NCI-H2196 (cell line): ENCODE results near the gene CHP1.
"Not testable (repeated sequence)": the region's sequence is repeated elsewhere in the genome, so short reads cannot be mapped to it uniquely, and the experiment has no call there.

Experiments used
- DNase-seq: peaks from one replicate; lab custom pipeline; 2025; ENCODE audit not compliant: unreplicated experiment; lab: John Stamatoyannopoulos, UW

The CHP1 gene

DNA sequence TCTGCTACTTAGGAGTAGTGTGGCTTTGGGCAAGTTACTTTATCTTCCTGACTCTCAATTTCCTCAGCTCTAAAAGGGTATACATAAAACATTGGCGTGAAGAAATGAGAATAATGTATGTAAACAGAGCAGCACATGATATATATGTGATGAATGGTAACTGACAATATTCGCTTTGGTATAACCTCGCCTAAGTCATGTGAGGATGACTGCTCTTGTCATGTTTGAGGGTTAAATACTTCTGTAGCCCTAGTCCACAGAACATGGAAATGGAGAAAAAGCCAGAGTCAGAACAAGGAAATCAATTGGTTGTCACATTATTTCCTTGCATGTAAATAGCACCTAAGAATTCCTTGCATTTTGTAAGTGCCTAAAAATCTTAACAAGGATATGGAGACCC lies 25.0 kb downstream of the CHP1 start:
- DNase-seq, result no peak

DNA sequence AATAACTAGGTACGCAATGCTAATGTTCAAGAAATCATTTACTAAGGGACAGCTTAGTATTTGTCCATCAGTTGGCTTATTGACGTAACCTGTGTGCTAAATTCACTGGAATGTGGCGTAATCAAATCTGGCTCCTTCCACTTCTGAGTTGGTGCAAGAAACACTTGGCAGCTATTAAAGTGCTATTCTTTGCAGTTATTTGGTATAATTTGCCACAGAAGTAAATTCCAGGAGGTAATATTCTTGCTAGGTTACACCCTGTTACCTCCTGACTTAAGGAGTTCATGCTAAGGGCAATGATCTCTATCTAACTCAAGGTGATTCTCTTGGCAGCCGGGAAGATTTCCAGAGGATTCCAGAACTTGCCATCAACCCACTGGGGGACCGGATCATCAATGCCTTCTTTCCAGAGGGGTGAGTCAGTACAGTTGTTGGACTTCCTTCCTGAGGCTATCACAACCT lies 25.5 kb downstream of the CHP1 start:
- no peak for DNase-seq

DNA sequence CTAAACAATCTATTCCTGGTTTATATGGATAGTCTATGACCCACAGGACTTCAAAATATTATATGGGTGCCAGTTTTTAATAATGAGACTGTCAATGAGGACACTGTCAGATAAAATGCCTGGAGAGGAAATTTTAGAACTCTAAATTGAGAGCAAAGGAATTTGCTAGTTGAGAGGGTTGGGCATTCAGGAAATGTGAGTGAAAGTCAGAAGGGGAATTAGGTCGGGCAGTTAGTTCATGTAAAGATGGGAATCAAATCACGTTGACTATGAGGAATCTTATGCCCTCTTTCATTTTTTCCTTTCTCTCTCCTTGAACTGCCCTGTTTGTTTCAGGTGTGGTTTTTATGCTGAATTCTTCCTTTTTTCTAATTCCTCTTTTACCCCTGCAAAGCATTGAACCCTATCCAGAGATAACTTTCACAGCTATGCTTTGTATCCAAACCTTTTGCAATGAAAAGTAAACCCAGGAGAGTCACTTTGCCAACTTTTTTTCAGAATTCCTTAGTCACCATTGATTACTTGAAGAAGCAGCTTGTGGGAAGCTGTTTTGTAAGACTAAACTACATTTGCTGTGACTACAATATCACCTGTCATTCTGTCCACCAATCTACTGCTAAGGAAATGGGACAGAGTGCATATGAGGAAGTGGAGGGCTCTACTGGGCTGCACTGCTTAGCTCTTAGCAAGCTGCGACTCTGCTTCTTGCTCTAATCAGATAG lies 27.8 kb downstream of the CHP1 start:
- no peak for DNase-seq

DNA sequence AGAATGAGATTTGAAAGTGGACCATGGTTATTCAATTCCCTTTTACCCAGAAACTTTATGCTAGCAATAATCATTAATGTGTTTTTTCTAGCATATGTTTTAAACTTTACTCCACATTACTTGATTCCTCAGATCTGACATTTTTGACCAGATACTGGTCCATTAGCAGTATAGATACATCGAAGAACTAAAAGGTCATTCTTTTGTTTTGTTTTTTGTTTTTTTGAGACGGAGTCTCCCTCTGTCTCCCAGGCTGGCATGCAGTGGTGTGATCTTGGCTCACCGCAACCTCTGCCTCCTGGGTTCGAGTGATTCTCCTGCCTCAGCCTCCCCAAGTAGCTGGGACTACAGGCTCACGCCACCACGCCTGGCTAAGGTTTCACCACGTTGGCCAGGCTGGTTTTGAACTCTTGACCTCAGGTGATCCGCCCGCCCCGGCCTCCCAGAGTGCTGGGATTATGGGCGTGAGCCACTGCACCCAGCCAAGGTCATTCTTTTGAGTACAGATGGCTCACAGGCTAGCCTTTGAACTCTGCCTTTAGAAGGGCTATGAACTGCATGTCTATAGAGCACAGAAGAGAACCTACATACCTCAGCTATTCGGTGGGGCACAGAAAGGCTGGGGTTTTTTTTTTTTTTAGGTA lies 28.6 kb downstream of the CHP1 start:
- DNase-seq, result no peak

DNA sequence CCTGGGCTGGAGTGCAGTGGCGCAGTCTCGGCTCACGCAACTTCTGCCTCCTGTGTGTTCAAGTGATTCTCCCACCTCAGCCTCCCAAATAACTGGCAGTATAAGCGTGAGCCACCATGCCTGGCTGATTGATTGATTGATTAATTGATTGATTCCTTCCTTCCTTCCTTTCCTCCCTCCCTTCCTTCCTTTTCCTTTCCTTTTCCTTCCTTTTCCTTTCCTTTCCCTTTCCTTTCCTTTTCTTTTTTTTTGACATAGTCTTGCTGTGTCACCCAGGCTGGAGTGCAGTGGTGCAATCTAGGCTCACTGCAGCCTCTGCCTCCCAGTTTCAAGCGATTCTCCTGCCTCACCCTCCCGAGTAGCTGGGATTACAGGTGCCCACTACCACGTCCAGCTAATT lies 29.9 kb downstream of the CHP1 start:
- DNase-seq, result not testable (repeated sequence)

DNA sequence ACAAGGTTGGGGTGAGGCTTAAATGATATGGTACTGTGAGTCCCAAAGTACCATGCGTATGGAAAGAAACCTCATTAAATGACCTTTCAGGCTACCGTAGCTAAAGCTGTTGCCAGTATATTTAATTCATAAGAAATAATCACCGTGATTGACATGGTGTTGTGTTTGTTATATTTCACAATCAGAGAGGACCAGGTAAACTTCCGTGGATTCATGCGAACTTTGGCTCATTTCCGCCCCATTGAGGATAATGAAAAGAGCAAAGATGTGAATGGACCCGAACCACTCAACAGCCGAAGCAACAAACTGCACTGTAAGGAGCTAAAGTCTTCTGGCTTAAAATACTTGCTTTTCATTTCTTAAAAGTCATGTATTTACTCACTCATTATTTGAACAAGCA lies 31.5 kb downstream of the CHP1 start:
- no peak for DNase-seq

DNA sequence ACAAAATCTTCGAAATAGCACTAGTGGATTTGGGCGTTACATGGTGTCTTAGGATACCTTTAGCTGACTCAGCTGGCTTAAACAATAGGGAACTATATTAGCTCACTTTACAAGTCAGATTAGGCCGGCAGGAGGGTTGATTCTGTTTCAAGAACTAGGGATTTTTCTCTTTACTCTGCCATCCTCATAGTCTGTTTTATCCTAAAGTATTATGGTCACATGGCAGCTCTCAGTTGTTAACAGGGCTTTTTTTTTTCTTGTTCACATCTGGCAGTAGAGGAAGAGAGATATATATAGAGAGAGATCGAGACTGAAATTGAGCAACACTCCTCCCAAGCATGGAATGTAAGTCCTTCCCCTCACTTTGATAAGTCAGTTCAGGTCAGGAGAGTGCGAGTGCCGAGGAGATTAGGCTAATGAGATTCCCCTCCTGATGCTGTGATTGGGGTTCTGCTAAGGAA lies 32.9 kb downstream of the CHP1 start:
- no peak for DNase-seq

DNA sequence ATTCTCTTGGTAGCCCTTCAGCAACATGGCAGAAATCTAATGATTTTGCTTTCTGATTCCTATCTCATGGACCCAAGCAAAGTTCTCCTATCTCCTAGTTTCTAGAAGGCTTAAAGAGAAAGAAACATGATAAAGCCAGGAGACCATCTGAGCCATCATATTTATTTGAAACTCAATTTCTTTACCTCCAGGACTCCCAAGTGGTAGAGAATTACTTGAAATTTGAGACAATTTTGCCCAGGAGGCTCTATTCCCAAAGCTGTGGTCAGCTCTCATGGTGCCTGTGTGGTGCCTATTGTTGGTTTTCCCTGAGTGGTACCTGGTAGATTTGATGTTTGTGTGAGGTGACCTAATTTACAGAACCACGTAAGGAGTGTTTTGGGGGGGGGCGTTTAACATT lies 38.8 kb downstream of the CHP1 start:
- no peak for DNase-seq

DNA sequence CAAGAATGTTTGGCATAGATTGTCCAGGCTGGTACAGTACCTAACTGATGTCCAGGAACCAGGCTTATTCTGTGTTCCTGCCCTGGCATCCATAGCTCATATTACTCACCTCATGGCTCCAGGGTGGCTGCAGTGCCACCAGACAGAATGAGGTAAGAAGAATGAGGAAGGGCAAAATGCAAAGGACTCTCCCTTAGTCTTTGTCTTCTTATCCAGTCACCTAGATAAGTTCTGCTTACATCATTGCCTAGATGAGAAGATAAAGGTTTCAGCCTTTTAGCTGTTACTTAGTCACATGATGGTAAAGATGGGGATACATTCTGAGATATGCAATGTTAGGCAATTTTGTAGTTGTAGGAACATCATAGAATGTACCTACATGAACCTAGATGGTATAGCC lies 45.8 kb downstream of the CHP1 start:
- no peak for DNase-seq

DNA sequence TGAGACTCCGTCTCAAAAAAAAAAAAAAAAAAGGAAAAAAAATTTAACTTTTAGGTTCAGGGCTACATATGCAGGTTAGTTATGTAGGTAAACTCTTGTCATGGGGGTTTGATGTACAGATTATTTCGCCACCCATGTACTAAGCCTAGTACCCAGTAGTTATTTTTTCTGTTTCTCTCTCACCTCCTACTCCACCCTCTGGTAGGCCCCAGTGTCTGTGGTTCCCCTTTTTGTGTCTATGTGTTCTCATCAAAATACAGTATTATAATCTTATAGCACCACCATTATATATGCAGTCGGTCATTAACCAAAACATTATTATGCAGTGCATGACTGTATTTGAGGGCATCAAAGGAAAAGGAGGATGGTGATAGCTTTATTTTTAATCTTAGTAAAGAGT lies 47.3 kb downstream of the CHP1 start:
- DNase-seq, result no peak

DNA sequence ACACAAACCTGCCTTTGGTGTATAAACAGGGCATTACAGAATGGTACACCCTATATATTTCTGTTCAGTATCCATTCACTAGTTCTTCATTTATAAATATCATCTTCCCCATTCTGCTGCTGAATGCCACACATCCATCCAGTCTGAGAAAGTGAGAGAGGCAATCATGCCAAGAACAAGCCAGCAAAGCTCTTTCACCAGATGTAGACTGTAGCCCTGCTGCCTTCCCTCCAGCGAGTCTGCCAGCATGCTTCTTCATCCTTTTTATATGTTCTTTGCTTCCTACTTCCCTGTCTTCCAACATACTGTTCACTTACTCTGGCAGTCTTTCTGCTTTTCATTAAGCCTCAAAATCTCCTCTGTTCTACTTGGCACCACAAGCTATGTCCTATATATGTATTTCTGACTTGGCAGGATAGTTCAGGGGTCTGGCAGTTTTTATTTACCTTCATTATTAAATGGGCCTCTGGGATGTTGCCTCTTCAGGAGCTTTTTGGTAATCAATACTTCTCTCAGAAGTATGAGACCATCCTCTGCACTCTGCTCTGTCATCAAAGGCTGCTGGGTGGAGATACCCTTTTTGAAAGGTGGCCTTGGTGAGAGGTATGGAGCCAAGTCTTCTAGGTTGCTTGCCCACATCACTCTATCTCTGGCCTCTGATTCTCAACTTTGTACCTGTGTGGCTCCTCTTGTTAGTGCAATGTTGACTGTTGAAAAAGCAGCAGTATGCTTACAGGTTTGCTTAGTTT lies 48.6 kb downstream of the CHP1 start:
- no peak for DNase-seq

DNA sequence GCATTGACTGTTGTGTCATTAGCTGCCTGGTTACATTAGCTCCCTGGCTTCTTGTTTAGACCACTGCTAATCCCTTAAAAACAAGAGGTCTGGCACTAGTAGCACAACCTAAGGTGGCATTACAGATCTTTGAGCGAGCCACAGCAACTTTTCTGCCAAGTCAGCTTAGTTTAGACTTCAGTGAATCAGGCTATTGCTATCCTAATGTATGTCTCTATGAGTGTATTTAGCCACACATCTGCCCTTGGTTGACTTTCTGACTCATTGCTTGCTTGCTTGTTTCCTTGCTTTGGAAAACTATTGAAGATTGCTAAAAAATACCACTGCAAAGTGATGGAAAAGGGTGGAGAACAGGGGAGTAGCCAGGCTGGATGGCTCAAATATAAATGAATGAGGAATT lies 50.2 kb downstream of the CHP1 start:
- DNase-seq, result no peak

DNA sequence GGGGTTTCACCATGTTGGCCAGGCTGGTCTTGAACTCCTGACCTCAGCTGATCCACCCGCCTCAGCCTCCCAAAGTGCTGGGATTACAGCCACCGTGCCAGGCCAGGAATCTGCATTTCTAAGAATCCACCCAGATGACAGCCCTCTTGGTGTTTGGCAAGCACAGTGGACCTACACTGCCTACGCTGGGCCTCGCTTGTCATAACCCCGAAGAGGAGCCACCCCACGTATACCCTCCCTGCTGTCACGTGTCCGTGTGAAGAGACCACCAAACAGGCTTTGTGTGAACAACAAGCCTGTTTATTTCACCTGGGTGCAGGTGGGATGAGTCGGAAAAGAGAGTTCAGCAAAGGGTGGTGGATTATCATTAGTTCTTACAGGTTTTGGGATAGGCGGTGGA lies 51.4 kb downstream of the CHP1 start:
- DNase-seq, result not testable (repeated sequence)

DNA sequence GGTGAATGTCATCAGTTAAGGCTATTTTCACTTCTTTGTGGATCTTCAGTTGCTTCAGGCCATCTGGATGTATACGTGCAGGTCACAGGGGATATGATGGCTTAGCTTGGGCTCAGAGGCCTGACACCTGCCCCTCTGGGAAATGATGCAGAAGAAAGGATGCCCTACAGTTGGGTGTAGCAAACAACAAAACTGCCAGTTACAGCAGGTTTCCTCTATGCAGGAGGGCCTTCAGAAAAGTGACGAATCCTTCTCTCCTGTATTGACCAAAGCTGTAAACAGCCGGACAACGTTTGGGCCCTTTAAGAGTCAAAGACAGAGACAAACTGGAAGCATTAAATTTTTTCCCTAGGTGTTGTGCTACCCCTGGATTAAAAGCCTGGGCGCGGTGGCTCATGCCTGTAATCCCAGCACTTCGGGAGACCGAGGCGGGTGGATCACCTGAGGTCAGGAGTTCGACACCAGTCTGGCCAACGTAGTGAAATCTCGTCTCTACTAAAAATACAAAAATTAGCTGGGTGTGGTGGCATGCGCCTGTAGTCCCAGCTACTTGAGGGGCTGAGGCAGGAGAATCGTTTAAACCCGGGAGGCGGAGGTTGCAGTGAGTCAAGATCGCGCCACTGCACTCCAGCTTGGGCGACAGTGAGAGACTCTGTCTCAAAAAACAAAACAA lies 52.0 kb downstream of the CHP1 start:
- DNase-seq, result not testable (repeated sequence)

DNA sequence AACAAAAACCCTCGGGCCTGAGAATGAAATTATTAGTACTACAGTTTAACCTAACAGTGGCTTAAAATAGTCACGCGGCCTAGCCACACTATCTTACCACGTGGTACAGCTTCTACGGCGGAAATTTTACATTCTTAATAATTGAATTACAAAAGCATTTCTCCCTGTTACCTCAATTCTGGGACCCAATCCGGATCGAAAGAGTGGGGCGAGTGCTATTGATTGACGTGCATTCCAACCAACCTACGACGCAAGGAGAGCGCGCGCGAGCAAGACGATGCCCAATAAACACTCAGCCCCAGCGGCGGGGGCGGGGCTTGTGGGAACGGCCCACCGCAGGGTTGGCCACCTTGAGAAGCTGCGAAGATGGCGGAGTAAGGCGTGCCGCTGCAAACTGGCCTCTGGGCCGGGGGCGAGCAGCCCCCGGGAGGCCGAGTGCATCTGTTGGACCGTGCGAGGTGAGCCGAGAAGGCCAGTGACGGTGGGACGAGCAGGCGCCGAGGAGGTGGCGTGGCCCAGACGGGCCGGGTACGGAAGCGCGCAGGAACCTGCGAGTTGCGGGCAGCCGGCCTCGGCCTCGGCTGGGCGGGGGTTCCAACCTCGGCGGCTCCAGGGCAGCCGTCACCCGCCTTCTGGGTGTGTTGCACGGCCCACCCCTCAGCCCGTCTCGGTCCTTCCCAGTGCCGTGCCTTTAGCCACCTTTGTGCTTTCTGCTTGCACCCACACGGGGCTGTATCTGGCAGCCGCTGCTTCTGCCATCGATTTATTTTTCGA lies 52.8 kb downstream of the CHP1 start:
- peak; percentile 93 for DNase-seq

DNA sequence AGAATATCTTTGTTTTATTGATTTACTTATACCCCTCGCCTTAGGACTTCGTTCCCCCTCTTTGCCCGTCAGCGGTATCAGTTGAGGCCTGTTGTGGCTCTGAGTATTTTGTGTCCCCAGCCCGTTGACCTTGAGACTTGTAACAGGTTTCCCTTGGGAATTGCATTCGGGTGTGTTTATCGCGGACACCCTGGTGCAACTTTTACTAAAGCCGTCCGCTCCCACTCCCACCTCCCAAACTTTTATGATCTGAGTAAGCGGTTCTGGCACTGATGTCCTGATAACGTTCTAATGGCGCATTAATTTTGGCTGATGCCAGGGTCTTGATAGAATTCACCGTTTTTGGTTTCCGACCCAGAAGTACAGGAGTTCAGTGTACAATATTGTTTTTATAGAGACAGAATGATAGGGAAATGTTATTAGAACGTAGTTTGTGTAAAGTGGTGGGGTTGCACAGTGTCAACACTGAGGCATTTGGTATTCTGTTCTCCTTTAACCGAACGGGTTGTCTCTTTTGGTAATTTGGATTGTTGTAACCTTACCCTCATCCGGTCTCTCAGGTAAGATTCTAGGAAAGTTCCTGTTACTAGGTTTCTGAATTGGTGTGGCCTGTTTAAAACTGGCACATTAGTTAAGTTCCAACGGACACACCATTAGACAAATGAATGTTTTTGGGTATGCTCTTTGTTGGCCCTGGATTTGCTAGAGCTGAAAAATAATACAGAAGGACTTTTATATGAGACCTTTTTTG lies 53.5 kb downstream of the CHP1 start:
- no peak for DNase-seq

DNA sequence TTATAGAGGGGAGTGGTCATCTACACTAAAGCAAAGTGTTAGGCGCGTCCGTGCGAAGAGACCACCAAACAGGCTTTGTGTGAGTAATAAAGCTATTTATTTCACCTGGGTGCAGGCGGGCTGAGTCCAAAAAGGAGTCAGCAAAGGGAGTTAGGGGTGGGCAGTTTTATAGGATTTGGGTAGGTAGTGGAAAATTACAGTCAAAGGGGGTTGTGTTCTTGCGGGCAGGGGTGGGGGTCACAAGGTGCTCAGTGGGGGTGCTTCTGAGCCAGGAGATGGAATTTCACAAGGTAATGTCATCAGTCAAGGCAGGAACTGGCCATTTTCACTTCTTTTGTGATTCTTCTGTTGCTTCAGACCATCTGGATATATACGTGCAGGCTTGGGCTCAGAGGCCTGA lies 54.2 kb downstream of the CHP1 start:
- DNase-seq, result no peak

DNA sequence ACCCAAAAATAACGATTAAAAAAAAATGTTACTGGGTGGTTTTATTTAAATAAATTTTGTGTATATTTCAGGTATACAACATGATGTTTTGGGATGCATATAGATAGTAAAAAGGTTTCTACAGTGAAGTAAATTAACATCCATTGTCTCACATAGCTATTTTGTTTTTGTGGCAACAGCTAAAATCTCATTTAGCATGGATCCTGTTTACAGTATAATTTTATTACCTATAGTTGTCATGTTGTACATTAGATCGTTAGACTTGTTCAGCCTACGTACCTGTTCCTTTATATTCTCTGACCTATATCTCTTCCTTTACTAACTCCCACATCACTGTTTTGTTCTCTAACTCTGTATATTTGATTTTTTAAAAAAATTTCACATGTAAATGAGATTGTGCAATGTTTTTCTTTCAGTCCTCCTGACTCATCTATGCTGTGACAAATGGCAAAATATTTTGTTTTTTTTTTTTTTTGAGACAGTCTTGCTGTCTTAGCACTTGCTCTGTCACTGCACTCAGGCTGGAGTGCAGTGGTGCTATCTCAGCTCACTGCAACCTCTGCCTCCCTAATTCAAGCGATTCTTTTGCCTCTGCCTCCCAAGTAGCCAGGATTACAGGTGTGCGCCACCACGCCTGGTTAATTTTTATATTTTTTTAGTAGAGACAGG lies 55.7 kb downstream of the CHP1 start:
- no peak for DNase-seq

DNA sequence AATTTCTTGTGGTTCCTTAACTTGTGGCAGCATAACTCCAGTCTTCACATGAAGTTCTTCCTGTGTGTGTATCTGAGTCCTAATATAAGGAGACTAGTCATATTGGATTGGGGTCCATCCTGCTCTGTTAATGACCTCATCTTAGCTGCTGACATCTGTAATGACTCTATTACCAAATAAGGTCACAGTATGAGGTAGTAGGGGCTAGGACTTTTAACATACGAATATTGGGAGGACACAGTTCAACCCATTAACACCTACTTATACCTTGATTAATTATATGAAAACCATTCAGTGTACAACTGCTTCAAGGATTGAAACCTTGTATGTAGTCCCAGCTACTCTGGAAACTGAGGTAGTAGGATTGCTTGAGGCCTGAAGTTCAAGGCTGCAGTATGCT lies 57.4 kb downstream of the CHP1 start:
- DNase-seq, result no peak
